ENCODE measurements around the gene GPR68. TPM values are rescaled to one million over a fixed set of nuclear protein-coding genes. Genes with fewer than 3 reads are reported as not detected.
A peak's percentile ranks its signal among the peaks of the same experiment; 100 is the strongest.
"Not testable (repeated sequence)": the region's sequence is repeated elsewhere in the genome, so short reads cannot be mapped to it uniquely, and the experiment has no call there.

The GPR68 gene
- total RNA-seq, 2 donors from 2014 or later: 0.37 to 0.66 TPM

- intact Hi-C loops (cut with DNase I): no loop called here
- Histone ChIP-seq H3K9me3 (no peaks in the 10 kb centered on the region), H3K9ac (ENCODE audit: low read depth in 2 of 2, low read length in 2 of 2) (no peak overlapping the region), H3K36me3 (no peaks in the 10 kb centered on the region), H3K27me3 (no peaks in the 10 kb centered on the region), H3K4me1 (no peaks in the 10 kb centered on the region), H3K27ac (peak overlapping the region; percentile 3), H3K4me3 (no peak overlapping the region)
- TF ChIP-seq, protein P1, sequence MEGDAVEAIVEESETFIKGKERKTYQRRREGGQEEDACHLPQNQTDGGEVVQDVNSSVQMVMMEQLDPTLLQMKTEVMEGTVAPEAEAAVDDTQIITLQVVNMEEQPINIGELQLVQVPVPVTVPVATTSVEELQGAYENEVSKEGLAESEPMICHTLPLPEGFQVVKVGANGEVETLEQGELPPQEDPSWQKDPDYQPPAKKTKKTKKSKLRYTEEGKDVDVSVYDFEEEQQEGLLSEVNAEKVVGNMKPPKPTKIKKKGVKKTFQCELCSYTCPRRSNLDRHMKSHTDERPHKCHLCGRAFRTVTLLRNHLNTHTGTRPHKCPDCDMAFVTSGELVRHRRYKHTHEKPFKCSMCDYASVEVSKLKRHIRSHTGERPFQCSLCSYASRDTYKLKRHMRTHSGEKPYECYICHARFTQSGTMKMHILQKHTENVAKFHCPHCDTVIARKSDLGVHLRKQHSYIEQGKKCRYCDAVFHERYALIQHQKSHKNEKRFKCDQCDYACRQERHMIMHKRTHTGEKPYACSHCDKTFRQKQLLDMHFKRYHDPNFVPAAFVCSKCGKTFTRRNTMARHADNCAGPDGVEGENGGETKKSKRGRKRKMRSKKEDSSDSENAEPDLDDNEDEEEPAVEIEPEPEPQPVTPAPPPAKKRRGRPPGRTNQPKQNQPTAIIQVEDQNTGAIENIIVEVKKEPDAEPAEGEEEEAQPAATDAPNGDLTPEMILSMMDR (IDR thresholded peaks at IDR 0.05): no peak
- DNase-seq: no peak
Observed at GRCh38 chr14:91229005-91229382, 15.5 kb downstream of the GPR68 start.

- Histone ChIP-seq H3K36me3 (no peaks in the 10 kb centered on the region), H3K9me3 (no peaks in the 10 kb centered on the region), H3K27me3 (no peaks in the 10 kb centered on the region), H3K4me1 (no peaks in the 10 kb centered on the region), H3K4me3 (no peak overlapping the region), H3K27ac (peak overlapping the region; percentile 22), H3K9ac (ENCODE audit: low read depth in 2 of 2, low read length in 2 of 2) (no peak overlapping the region)
- DNase-seq: no peak
- TF ChIP-seq, protein P1 (IDR thresholded peaks at IDR 0.05): no peak
- intact Hi-C loops (cut with DNase I): no loop called here
Observed at GRCh38 chr14:91228112-91229004, 16.1 kb downstream of the GPR68 start.

GRCh38 chr14:91227183-91227628, 17.3 kb downstream of the GPR68 start:
- Histone ChIP-seq H3K4me1 (no peaks in the 10 kb centered on the region), H3K27me3 (no peaks in the 10 kb centered on the region), H3K9ac (ENCODE audit: low read depth in 2 of 2, low read length in 2 of 2) (no peak overlapping the region), H3K4me3 (no peak overlapping the region), H3K36me3 (no peaks in the 10 kb centered on the region), H3K27ac (no peak overlapping the region), H3K9me3 (no peaks in the 10 kb centered on the region)
- DNase-seq: no peak
- TF ChIP-seq, protein P1 (IDR thresholded peaks at IDR 0.05): no peak
- intact Hi-C loops (cut with DNase I): no loop called here

DNA sequence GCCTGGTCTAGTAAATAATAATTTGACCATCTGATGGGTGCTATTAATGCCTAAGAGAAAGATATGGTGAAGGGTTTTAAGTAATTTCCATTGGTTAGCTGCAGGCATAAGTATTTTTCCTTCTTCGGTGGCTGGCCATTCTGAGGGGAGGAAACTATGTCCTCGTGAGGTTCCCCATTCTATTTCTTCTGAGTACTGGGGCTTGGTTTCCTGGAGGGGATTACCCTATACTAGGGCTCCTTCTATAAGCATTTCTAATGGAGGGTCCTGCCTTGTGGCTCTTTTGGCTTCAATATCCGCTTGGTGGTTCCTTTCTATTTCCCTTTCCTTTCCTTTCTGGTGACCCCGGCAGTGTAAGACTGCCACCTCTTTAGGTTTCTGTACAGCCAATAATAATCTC, 18.1 kb downstream of the GPR68 start:
- intact Hi-C loops (cut with DNase I); DNase-seq; H3K27me3 ChIP-seq; H3K27ac ChIP-seq; H3K9me3 ChIP-seq; H3K36me3 ChIP-seq; H3K4me1 ChIP-seq; H3K9ac ChIP-seq (ENCODE audit: low read depth in 2 of 2, low read length in 2 of 2); H3K4me3 ChIP-seq: not testable (repeated sequence)

DNA sequence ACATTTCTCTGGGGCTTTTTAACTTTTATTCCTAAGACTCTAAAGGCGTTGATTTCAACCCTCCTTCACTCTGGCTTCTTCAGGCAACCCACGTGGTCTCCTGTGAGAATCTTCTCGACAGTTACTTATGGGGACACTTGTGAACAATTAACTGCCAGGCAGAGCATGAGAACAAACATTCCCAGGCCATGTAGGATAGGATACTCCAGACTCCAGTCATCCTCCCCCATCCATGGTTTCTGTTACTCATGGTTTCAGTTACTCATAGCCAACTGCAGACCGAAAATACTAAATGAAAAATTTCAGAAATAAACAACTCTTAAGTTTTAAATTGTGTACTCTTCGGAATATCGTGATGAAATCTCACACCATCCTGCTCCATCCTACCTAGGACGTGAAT, 19.5 kb downstream of the GPR68 start:
- Histone ChIP-seq H3K36me3 (no peaks in the 10 kb centered on the region), H3K27ac (no peak overlapping the region)
- intact Hi-C loops (cut with DNase I): no loop called here

More for the DNA sequence above, 19.5 kb downstream of the GPR68 start:
- Histone ChIP-seq H3K4me1 (no peaks in the 10 kb centered on the region), H3K9ac (ENCODE audit: low read depth in 2 of 2, low read length in 2 of 2) (no peak overlapping the region), H3K27me3 (no peaks in the 10 kb centered on the region), H3K9me3 (no peaks in the 10 kb centered on the region), H3K4me3 (no peak overlapping the region)
- DNase-seq: no peak
- TF ChIP-seq, protein P1 (IDR thresholded peaks at IDR 0.05): no peak

Measured in colonic mucosa (tissue), 4 donors.